HFF-Myc (cell line): ENCODE data around the gene ADGRF3.
"Not testable (repeated sequence)": the region's sequence is repeated elsewhere in the genome, so short reads cannot be mapped to it uniquely, and the experiment has no call there.

ENCODE experiments used
- DNase-seq: peaks from one replicate; pipeline ENCODE4 v3.0.0-alpha.2; 2011; ENCODE audit warnings: low read depth; ENCODE audit errors: extremely low read depth
- H3K4me3 ChIP-seq: replicated peaks from 2 replicates; pipeline ENCODE4 v1.5.1; 2011; ENCODE audit warnings: low read depth, mild to moderate bottlenecking, control low read depth, low read length
- TF ChIP-seq, protein P1 (sequence below): IDR thresholded peaks from 2 replicates; pipeline ENCODE4 v1.5.1; 2012; ENCODE audit warnings: mild to moderate bottlenecking, low read depth, low read length, control low read depth; ENCODE audit errors: missing control alignments

Gene ADGRF3

DNA sequence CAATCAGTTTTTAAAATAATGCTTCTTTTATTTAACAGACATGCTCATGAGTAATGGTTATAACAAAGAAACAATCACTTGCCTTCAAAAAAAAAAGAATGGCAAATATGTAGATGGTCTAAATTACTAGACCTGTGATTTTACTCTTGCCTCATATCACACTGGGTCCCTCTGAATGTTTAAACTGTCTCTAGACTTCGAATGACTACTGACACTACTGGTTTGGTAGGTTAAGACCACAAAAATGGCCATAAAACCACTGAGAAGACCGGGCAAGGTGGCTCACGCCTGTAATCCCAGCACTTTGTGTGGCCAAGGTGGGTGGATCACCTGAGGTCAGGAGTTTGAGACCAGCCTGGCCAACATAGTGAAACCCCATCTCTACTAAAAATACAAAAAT is 5.8 kb downstream of the ADGRF3 start:
- TF ChIP-seq, protein P1, sequence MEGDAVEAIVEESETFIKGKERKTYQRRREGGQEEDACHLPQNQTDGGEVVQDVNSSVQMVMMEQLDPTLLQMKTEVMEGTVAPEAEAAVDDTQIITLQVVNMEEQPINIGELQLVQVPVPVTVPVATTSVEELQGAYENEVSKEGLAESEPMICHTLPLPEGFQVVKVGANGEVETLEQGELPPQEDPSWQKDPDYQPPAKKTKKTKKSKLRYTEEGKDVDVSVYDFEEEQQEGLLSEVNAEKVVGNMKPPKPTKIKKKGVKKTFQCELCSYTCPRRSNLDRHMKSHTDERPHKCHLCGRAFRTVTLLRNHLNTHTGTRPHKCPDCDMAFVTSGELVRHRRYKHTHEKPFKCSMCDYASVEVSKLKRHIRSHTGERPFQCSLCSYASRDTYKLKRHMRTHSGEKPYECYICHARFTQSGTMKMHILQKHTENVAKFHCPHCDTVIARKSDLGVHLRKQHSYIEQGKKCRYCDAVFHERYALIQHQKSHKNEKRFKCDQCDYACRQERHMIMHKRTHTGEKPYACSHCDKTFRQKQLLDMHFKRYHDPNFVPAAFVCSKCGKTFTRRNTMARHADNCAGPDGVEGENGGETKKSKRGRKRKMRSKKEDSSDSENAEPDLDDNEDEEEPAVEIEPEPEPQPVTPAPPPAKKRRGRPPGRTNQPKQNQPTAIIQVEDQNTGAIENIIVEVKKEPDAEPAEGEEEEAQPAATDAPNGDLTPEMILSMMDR = no peak
- DNase-seq = no peak
- H3K4me3 ChIP-seq = no peak overlapping the region

DNA sequence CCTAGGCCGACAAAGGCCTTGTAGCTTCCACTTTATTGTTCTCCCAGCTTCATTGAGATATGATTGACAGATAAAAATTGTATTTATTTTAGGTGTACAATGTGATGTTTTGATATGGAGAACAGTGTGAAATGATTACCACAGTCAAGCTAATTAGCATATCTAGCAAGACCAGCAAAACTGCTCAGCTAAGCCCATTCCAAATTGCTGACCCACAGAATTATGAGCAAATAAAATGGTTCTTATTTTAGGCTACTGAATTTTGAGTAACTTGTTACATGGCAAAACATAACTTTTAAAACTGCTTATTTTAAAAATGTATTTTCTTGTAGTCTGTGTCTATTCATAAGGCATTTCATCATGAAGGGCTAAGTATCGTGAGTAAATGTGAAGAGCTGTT is 9.3 kb downstream of the ADGRF3 start:
- DNase-seq = no peak
- no peak overlapping the region for H3K4me3 ChIP-seq
- TF ChIP-seq, protein P1 = no peak

DNA sequence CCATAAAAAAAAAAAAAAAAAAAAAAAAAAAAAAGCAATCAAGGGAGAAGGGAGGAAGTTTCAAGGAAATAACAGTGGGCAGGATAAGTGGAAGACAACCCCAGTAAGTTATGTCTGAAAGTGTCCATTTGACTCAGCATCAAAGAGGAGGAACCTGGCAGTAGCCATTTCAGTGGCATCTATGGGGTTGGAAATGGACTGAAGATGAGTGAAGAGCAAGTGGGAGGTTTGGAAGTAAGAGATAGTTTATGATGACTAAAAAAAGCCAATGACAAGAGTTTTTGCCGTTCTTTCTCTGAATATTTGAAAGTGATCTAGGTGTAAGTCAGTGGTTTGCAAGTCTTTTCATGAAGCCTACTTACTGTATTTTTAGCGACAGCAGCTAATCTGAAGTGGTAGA is 9.9 kb downstream of the ADGRF3 start:
- TF ChIP-seq, protein P1 = no peak
- DNase-seq = no peak
- no peak overlapping the region for H3K4me3 ChIP-seq

DNA sequence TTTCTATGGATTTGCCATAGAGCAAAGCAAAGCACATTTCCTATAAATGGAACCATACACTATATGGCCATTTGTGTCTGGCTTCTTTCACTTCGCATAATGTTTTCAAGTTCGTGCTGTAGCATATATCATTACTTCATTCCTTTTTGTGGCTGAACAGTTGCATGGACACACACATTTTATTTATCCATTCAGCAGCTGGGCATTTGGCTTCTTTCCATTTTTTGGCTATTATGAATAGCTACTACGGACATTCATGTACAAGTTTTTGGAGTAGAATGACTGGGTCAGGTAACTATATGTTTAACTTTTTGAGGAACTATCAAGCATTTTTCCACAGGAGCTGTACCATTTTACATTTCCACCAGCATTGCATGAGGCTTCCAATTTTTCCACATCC is 11.4 kb downstream of the ADGRF3 start:
- TF ChIP-seq, protein P1 = no peak
- DNase-seq = no peak
- no peak overlapping the region for H3K4me3 ChIP-seq

DNA sequence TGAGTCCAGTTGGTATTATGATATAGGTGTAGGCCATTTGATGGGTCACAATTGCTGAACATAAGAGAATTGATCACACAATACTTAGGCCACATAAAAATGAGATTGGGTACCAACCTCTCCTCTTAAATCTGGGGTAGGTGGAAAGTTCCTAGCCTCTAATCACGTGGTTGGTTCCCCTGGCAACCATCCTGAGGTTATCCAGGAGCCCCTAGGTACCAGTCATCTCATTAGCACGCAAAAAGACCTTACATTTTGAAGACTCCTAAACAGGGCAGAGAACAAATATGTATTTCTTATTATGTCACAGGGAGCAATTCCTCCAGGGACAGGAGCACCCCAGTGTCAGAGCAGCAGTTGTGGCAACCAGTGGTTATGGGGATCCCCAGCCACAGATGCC is 13.3 kb downstream of the ADGRF3 start:
- DNase-seq = no peak
- H3K4me3 ChIP-seq = no peak overlapping the region
- TF ChIP-seq, protein P1 = no peak

DNA sequence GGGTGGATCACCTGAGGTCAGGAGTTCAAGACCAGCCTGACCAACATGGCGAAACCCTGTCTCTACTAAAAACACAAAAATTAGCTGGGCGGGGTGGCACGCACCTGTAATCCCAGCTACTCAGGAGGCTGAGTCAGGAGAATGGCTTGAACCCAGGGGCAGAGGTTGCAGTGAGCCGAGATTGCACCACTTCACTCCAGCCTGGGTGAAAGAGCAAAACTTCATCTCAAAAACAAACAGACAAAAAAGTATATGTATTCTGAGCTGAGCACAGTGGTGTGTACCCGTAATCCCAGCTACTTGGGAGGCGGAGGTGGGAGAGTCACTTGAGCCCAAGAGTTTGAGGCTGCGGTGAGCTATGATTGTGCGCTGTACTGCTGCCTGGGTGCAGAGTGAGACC is 15.3 kb downstream of the ADGRF3 start:
- DNase-seq = not testable (repeated sequence)

DNA sequence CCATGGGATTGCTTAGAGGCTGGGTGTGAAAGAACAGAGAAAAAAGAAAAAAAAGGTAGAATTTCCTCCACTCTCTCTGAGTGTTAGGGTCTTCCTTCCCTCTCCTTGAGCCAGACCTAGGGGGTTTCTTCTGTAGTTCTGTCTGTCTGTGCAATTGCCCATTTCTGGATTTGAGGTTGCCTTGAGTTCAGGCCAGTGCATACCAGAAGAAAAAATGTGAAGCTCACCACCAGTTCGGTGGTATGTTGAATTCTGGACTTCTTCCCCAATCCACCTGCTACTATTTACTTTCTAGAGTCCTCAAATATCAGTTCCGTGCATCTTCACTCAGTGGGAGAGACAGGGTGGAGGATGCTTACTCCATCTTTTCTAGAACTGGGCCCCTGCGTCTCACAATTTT is 16.0 kb downstream of the ADGRF3 start:
- no peak overlapping the region for H3K4me3 ChIP-seq
- no peak for DNase-seq
- TF ChIP-seq, protein P1 = no peak

More for the DNA sequence above, 15.3 kb downstream of the ADGRF3 start:
- H3K4me3 ChIP-seq = not testable (repeated sequence)
